ENCODE measurements around the gene ATP9A.

The ATP9A gene

GRCh38 chr20:51625105-51625504, 143.1 kb downstream of the ATP9A start:
- DNase-seq: no peak

- DNase-seq: peak; percentile 46
Measured at GRCh38 chr20:51624157-51624731, 143.9 kb downstream of the ATP9A start.

- DNase-seq: no peak
Measured at GRCh38 chr20:51623255-51623654, 144.9 kb downstream of the ATP9A start.

- no peak for DNase-seq
Measured at GRCh38 chr20:51622004-51622874, 146.0 kb downstream of the ATP9A start.

GRCh38 chr20:51620432-51620831, 147.8 kb downstream of the ATP9A start:
- no peak for DNase-seq

- no peak for DNase-seq
Measured at GRCh38 chr20:51616060-51616459, 152.1 kb downstream of the ATP9A start.

- DNase-seq: no peak
Measured at GRCh38 chr20:51614687-51615086, 153.5 kb downstream of the ATP9A start.

- no peak for DNase-seq
Measured at GRCh38 chr20:51613580-51613979, 154.6 kb downstream of the ATP9A start.

GRCh38 chr20:51612896-51613295, 155.3 kb downstream of the ATP9A start:
- DNase-seq: no peak

GRCh38 chr20:51611625-51611890, 156.6 kb downstream of the ATP9A start:
- no peak for DNase-seq

GRCh38 chr20:51610761-51611624, 157.2 kb downstream of the ATP9A start:
- DNase-seq: no peak

- DNase-seq: no peak
Measured at GRCh38 chr20:51610111-51610510, 158.1 kb downstream of the ATP9A start.

GRCh38 chr20:51609251-51609650, 158.9 kb downstream of the ATP9A start:
- no peak for DNase-seq

- no peak for DNase-seq
Measured at GRCh38 chr20:51608061-51608460, 160.1 kb downstream of the ATP9A start.

GRCh38 chr20:51607170-51607569, 161.0 kb downstream of the ATP9A start:
- DNase-seq: no peak

- no peak for DNase-seq
Measured at GRCh38 chr20:51604851-51605250, 163.3 kb downstream of the ATP9A start.

- DNase-seq: no peak
Measured at GRCh38 chr20:51602131-51602530, 166.1 kb downstream of the ATP9A start.

GRCh38 chr20:51600950-51601349, 167.2 kb downstream of the ATP9A start:
- no peak for DNase-seq

GRCh38 chr20:51600016-51600420, 168.2 kb downstream of the ATP9A start:
- no peak for DNase-seq

GRCh38 chr20:51598556-51598955, 169.6 kb downstream of the ATP9A start:
- DNase-seq: no peak

GRCh38 chr20:51597389-51598231, 170.6 kb downstream of the ATP9A start:
- DNase-seq: no peak

- DNase-seq: no peak
Measured at GRCh38 chr20:51596668-51597388, 171.4 kb downstream of the ATP9A start.
